Left ventricle myocardium inferior (tissue), 1 donor: ENCODE measurements around the gene CACNB4. TPM values are rescaled to one million over a fixed set of nuclear protein-coding genes. Genes with fewer than 3 reads are reported as not detected.

ENCODE experiments used
- DNase-seq: peaks from one replicate; pipeline ENCODE4 v3.0.0-alpha.2; 2020
- H3K27ac ChIP-seq: fragments of 200-600 bp; replicated peaks from 2 replicates; pipeline ENCODE4 v1.8.0; 2021
- H3K27me3 ChIP-seq: fragments of 200-600 bp; 2 replicates; pipeline ENCODE4 v1.8.0; 2021; ENCODE audit warnings: low read depth
- H3K36me3 ChIP-seq: fragments of 200-600 bp; 2 replicates; pipeline ENCODE4 v1.8.0; 2021
- H3K4me1 ChIP-seq: fragments of 200-600 bp; 2 replicates; pipeline ENCODE4 v1.8.0; 2021
- H3K4me3 ChIP-seq: fragments of 200-600 bp; 2 replicates; pipeline ENCODE4 v1.8.0; 2021; ENCODE audit warnings: mild to moderate bottlenecking, moderate library complexity
- H3K9me3 ChIP-seq: fragments of 200-600 bp; replicated peaks from 2 replicates; pipeline ENCODE4 v1.8.0; 2021
- CTCF ChIP-seq: fragments of 200-600 bp; IDR thresholded peaks from 2 replicates; pipeline ENCODE4 v1.8.0; 2021; ENCODE audit warnings: antibody characterized with exemption, mild to moderate bottlenecking, borderline replicate concordance
- intact Hi-C: fragments of 100-400 bp; cut with micrococcal nuclease; formaldehyde crosslinking; loops from one replicate; pipeline ENCODE4 v1.11.0; 2022
- total RNA-seq: library from RNA; stranded (reverse); fragmentation: NEBNext Ultra II Directional; extraction: Animal tissue kit (Norgen Biotek cat#: 25700); gene quantifications from one replicate; pipeline ENCODE4 v1.2.1, GENCODE V29; 2021
- donor health status: DM: no; HTN: yes; CAD: no; lungs with severe emphysema.

Gene CACNB4
- total RNA-seq, 1 donor from 2014 or later, result 0.25 TPM

GRCh38 chr2:151810489-151810888 lies 288.4 kb downstream of the CACNB4 start:
- peaks cover 51% of the 10 kb centered on the region for H3K36me3 ChIP-seq
- intact Hi-C loops, result no loop called here

GRCh38 chr2:151809073-151809383 lies 289.8 kb downstream of the CACNB4 start:
- H3K4me1 ChIP-seq, result peaks cover 20% of the 10 kb centered on the region

More at GRCh38 chr2:151810489-151810888, 288.4 kb downstream of the CACNB4 start:
- peaks cover 6% of the 10 kb centered on the region for H3K9me3 ChIP-seq
- H3K27ac ChIP-seq, result no peak overlapping the region
- TF ChIP-seq CTCF, result no peak
- no peak for DNase-seq
- no peak overlapping the region for H3K4me3 ChIP-seq
- H3K27me3 ChIP-seq, result no peaks in the 10 kb centered on the region
- peaks cover 20% of the 10 kb centered on the region for H3K4me1 ChIP-seq

GRCh38 chr2:151808258-151809072 lies 290.4 kb downstream of the CACNB4 start:
- Histone ChIP-seq H3K9me3 (peaks cover 6% of the 10 kb centered on the region), H3K27ac (no peak overlapping the region), H3K4me3 (no peak overlapping the region), H3K36me3 (peaks cover 61% of the 10 kb centered on the region), H3K27me3 (no peaks in the 10 kb centered on the region), H3K4me1 (peaks cover 20% of the 10 kb centered on the region)
- TF ChIP-seq CTCF, result peak; percentile 66
- intact Hi-C loops, result no loop called here
- no peak for DNase-seq

More at GRCh38 chr2:151809073-151809383, 289.8 kb downstream of the CACNB4 start:
- no peak for DNase-seq
- Histone ChIP-seq H3K27ac (no peak overlapping the region), H3K4me3 (no peak overlapping the region), H3K9me3 (peaks cover 6% of the 10 kb centered on the region), H3K36me3 (peaks cover 62% of the 10 kb centered on the region), H3K27me3 (no peaks in the 10 kb centered on the region)
- TF ChIP-seq CTCF, result no peak
- intact Hi-C loops, result no loop called here

- no peak for DNase-seq
- no peaks in the 10 kb centered on the region for H3K27me3 ChIP-seq
- TF ChIP-seq CTCF, result no peak
- peaks cover 59% of the 10 kb centered on the region for H3K36me3 ChIP-seq
- peaks cover 20% of the 10 kb centered on the region for H3K4me1 ChIP-seq
- no peak overlapping the region for H3K4me3 ChIP-seq
- H3K27ac ChIP-seq, result no peak overlapping the region
- H3K9me3 ChIP-seq, result no peaks in the 10 kb centered on the region
- intact Hi-C loops, result no loop called here
Measured at GRCh38 chr2:151805961-151806360, 292.9 kb downstream of the CACNB4 start.

GRCh38 chr2:151805343-151805742 lies 293.5 kb downstream of the CACNB4 start:
- peaks cover 53% of the 10 kb centered on the region for H3K36me3 ChIP-seq

More at GRCh38 chr2:151805343-151805742, 293.5 kb downstream of the CACNB4 start:
- no peaks in the 10 kb centered on the region for H3K9me3 ChIP-seq
- no peak overlapping the region for H3K4me3 ChIP-seq
- no peak for TF ChIP-seq CTCF
- no peak overlapping the region for H3K27ac ChIP-seq
- H3K4me1 ChIP-seq, result peaks cover 20% of the 10 kb centered on the region
- no peaks in the 10 kb centered on the region for H3K27me3 ChIP-seq
- DNase-seq, result no peak
- intact Hi-C loops, result no loop called here
